Tibial nerve (tissue), 4 donors: ENCODE measurements around the gene CELSR1. TPM values are rescaled to one million over a fixed set of nuclear protein-coding genes. Genes with fewer than 3 reads are reported as not detected.

Source experiments
- DNase-seq, 2 donors: peaks; one replicate each; pipeline ENCODE4 v3.0.0-alpha.2; 2019; ENCODE audit warnings: low spot score in 2 of 2
- H3K27ac ChIP-seq, 4 donors: fragments of 200-600 bp; sonication (generic) in 3 of 4; one replicate each; pipeline ENCODE4 v1.5.1; 2017 to 2019; ENCODE audit warnings: mild to moderate bottlenecking in 1 of 4
- H3K27me3 ChIP-seq, 2 donors: fragments of 200-600 bp; sonication (generic) in 1 of 2; one replicate each; pipeline versions ENCODE4 v1.5.1 to v1.6.0; 2017 to 2019
- H3K36me3 ChIP-seq, 3 donors: fragments of 200-600 bp; sonication (generic); one replicate each; pipeline ENCODE4 v1.5.1; 2018 to 2019
- H3K4me1 ChIP-seq, 4 donors: fragments of 200-600 bp; sonication (generic) in 3 of 4; one replicate each; pipeline ENCODE4 v1.5.1; 2017 to 2019
- H3K4me3 ChIP-seq, 4 donors: fragments of 200-600 bp; sonication (generic) in 3 of 4; one replicate each; pipeline ENCODE4 v1.5.1; 2017 to 2019; ENCODE audit warnings: mild to moderate bottlenecking in 1 of 4, moderate library complexity in 1 of 4
- H3K9me3 ChIP-seq, 4 donors: fragments of 200-600 bp; sonication (generic) in 3 of 4; one replicate each; pipeline ENCODE4 v1.5.1; 2017 to 2019
- CTCF ChIP-seq, 5 experiments: fragments of 200-600 bp in 3 of 5; fragments of 450-650 bp in 2 of 5; sonication (generic) in 3 of 5; IDR thresholded peaks; one replicate each; pipeline ENCODE4 v1.5.1; 2016 to 2019; ENCODE audit warnings: antibody characterized with exemption in 5 of 5, mild to moderate bottlenecking in 3 of 5, moderate library complexity in 2 of 5
- EP300 ChIP-seq, 2 donors: sonication (generic); formaldehyde crosslinking; IDR thresholded peaks; one replicate each; pipeline ENCODE4 v1.6.1; 2017; ENCODE audit warnings: antibody characterized with exemption in 2 of 2, mild to moderate bottlenecking in 1 of 2
- POLR2A ChIP-seq, 2 donors: fragments of 450-650 bp; IDR thresholded peaks; one replicate each; pipeline ENCODE4 v1.6.1; 2017; ENCODE audit warnings: antibody characterized with exemption in 2 of 2, mild to moderate bottlenecking in 2 of 2, moderate library complexity in 2 of 2
- WGBS, 2 donors: methylation state at CpG; one replicate each; pipeline ENCODE4 v1.1.5; 2018; 5-methylcytosine and 5-hydroxymethylcytosine counted together
- total RNA-seq, 4 donors: library from RNA; depleted of rRNA; stranded (reverse); fragments of >200 nt; gene quantifications; one replicate each; pipeline ENCODE4 v1.1.0, GENCODE V29; 2016

The CELSR1 gene
- total RNA-seq, 4 donors from 2014 or later: 1.0 to 5.9 (median 2.6) TPM

- H3K4me1 ChIP-seq: peaks cover 0 to 4% (median 2%) of the 10 kb centered on the region in 4 donors
- no peak for TF ChIP-seq POLR2A (IDR thresholded peaks at IDR 0.05)
- no peak for TF ChIP-seq EP300 (IDR thresholded peaks at IDR 0.05)
- TF ChIP-seq CTCF (IDR thresholded peaks at IDR 0.05): no peak
- H3K27ac ChIP-seq: no peak overlapping the region
- no peaks in the 10 kb centered on the region for H3K36me3 ChIP-seq
- no peak overlapping the region for H3K4me3 ChIP-seq
- peaks cover 0 to 33% of the 10 kb centered on the region in 2 donors for H3K27me3 ChIP-seq
- 80 to 83% methylated on average over 23 to 25 of the region's 31 CpGs for WGBS, 2 donors
- DNase-seq: no peak
- H3K9me3 ChIP-seq: no peaks in the 10 kb centered on the region
Measured at GRCh38 chr22:46368871-46369715, 168.3 kb downstream of the CELSR1 start.

- no peak for TF ChIP-seq EP300 (IDR thresholded peaks at IDR 0.05)
- no peak for TF ChIP-seq POLR2A (IDR thresholded peaks at IDR 0.05)
- TF ChIP-seq CTCF (IDR thresholded peaks at IDR 0.05): no peak
- H3K27ac ChIP-seq: no peak overlapping the region
- DNase-seq: no peak
- H3K9me3 ChIP-seq: no peaks in the 10 kb centered on the region
- peaks cover 0 to 4% (median 2%) of the 10 kb centered on the region in 4 donors for H3K4me1 ChIP-seq
- H3K36me3 ChIP-seq: no peaks in the 10 kb centered on the region
- peaks cover 0 to 37% of the 10 kb centered on the region in 2 donors for H3K27me3 ChIP-seq
- 73 to 76% methylated on average over 12 of the region's 12 CpGs for WGBS, 2 donors
- no peak overlapping the region for H3K4me3 ChIP-seq
Measured at GRCh38 chr22:46368422-46368821, 169.0 kb downstream of the CELSR1 start.

- H3K36me3 ChIP-seq: no peaks in the 10 kb centered on the region
- peaks cover 0 to 4% (median 2%) of the 10 kb centered on the region in 4 donors for H3K4me1 ChIP-seq
- H3K27ac ChIP-seq: no peak overlapping the region
- DNase-seq: peak; percentile 47 to 61
- H3K4me3 ChIP-seq: no peak overlapping the region
- 35 to 39% methylated on average over 17 to 19 of the region's 19 CpGs for WGBS, 2 donors
- no peaks in the 10 kb centered on the region for H3K9me3 ChIP-seq
- H3K27me3 ChIP-seq: peaks cover 0 to 38% of the 10 kb centered on the region in 2 donors
- TF ChIP-seq EP300 (IDR thresholded peaks at IDR 0.05) (no peak), POLR2A (IDR thresholded peaks at IDR 0.05) (no peak), CTCF (IDR thresholded peaks at IDR 0.05) (peak; percentile 76 to 88 (median 85))
Measured at GRCh38 chr22:46367707-46368191, 169.7 kb downstream of the CELSR1 start.

GRCh38 chr22:46366801-46367706 lies 170.4 kb downstream of the CELSR1 start:
- 32 to 55% methylated on average over 11 to 30 of the region's 45 CpGs for WGBS, 2 donors
- Histone ChIP-seq H3K27me3 (peaks cover 0 to 35% of the 10 kb centered on the region in 2 donors), H3K4me3 (no peak overlapping the region), H3K9me3 (no peaks in the 10 kb centered on the region), H3K4me1 (peaks cover 0 to 4% (median 2%) of the 10 kb centered on the region in 4 donors), H3K36me3 (no peaks in the 10 kb centered on the region), H3K27ac (no peak overlapping the region)
- no peak for DNase-seq
- TF ChIP-seq EP300 (IDR thresholded peaks at IDR 0.05) (no peak), CTCF (IDR thresholded peaks at IDR 0.05) (no peak), POLR2A (IDR thresholded peaks at IDR 0.05) (no peak)
